Naive thymus-derived CD8-positive, alpha-beta T cell (primary cell): ENCODE measurements around the gene MAP3K9. TPM values are rescaled to one million over a fixed set of nuclear protein-coding genes. Genes with fewer than 3 reads are reported as not detected.

ENCODE experiments used
- ATAC-seq, 2 donors: fragments of 150-1000 bp; cut with Tn5 transposase in 1 of 2; sonication (Bioruptor Pico), chemical (Tn5 transposase) in 1 of 2; 1 replicate in 1 of 2; 2 replicates in 1 of 2; pipeline ENCODE4 v1.10.0; 2021; ENCODE audit warnings: mild to moderate bottlenecking in 2 of 2, moderate library complexity in 2 of 2
- POLR2A ChIA-PET: fragments of 350-600 bp; sonication (Branson Sonifier 250); formaldehyde crosslinking; loops from one replicate; lab custom pipeline; 2021; ENCODE audit warnings: antibody characterized with exemption; lab: Charles Lee
- DNase-seq, 10 donors: peaks; one replicate each; pipeline versions ENCODE4 v3.0.0 to v3.0.0-alpha.2; 2020 to 2022
- H3K27ac Mint-ChIP-seq, 10 donors: one replicate each; pipeline ENCODE4 v1.8.0; 2020 to 2022; ENCODE audit warnings: mild to moderate bottlenecking in 10 of 10, mixed read lengths in 10 of 10, moderate library complexity in 4 of 10, inconsistent platforms in 1 of 10
- H3K27me3 Mint-ChIP-seq, 5 donors: one replicate each; pipeline ENCODE4 v1.8.0; 2021 to 2022; ENCODE audit warnings: mixed read lengths in 5 of 5
- H3K36me3 Mint-ChIP-seq, 3 donors: one replicate each; pipeline ENCODE4 v1.8.0; 2020 to 2022; ENCODE audit warnings: mixed read lengths in 3 of 3, mild to moderate bottlenecking in 2 of 3, inconsistent platforms in 1 of 3
- H3K4me1 Mint-ChIP-seq, 4 donors: one replicate each; pipeline ENCODE4 v1.8.0; 2021 to 2022; ENCODE audit warnings: mixed read lengths in 4 of 4
- H3K4me3 Mint-ChIP-seq, 10 donors: one replicate each; pipeline ENCODE4 v1.8.0; 2020 to 2022; ENCODE audit warnings: mild to moderate bottlenecking in 10 of 10, mixed read lengths in 10 of 10, moderate library complexity in 6 of 10, inconsistent platforms in 1 of 10
- H3K9me3 Mint-ChIP-seq, 9 donors: one replicate each; pipeline ENCODE4 v1.8.0; 2020 to 2022; ENCODE audit warnings: mixed read lengths in 9 of 9, mild to moderate bottlenecking in 3 of 9, inconsistent platforms in 1 of 9, moderate library complexity in 1 of 9
- polyA plus RNA-seq, 3 donors: library from polyadenylated mRNA; unstranded; fragments of 300-500 nt; fragmentation: Illumina TruSeq; gene quantifications; one replicate each; pipeline ENCODE4 v1.2.3, GENCODE V29; 2021
- total RNA-seq, 8 experiments: library from RNA in 2 of 8; stranded (reverse) in 2 of 8; gene quantifications; one replicate each; pipeline ENCODE4 v1.2.3 and lab custom pipeline; 2021 to 2026

The MAP3K9 gene
- total and polyA plus RNA-seq, 5 experiments from 2014 or later = 0.52 to 7.8 (median 3.6) TPM

DNA sequence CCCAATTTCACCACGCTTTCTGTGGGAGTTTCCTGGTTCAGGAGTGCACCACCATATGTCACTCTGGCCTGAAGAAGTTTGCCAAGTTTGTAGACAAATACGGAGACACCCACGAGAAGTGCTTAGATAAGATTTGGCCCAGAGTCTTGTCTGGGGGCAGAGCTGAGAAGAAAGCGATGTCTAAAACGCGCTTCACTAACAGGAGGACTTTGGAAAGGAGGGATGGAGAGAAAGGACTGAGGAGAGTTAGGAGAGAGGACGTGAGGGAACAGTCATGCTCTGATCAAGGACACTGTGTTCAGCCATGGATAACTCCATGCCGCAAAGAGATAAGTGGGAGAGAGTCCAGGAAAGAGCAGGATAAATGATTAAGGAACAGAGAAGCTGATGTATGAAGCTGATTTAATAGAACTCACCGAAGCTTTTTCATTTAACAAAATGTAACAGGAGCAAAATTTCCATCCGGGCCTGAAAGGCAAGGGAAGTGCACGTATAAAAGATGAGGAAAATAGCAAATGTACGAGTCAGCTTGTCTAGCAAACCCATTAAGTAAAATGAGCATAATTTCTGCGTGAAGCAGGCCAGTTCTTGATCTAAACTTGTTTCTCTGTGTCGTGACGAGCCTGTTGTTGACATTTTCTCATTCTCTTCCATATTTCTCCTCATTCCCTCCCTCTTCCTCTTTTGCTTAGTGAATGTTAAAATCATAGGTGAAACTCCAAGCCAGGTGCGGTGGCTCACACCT lies 23.4 kb upstream of the MAP3K9 start:
- no peaks in the 10 kb centered on the region for H3K27me3 Mint-ChIP-seq
- no peaks in the 10 kb centered on the region for H3K4me1 Mint-ChIP-seq
- POLR2A ChIA-PET = no interaction called here
- H3K9me3 Mint-ChIP-seq = peaks cover 0 to 15% (median 6%) of the 10 kb centered on the region in 9 donors
- no peak for ATAC-seq
- peaks cover 0 to 10% (median 6%) of the 10 kb centered on the region in 3 donors for H3K36me3 Mint-ChIP-seq
- DNase-seq = no peak
- H3K4me3 Mint-ChIP-seq = no peak overlapping the region
- no peak overlapping the region for H3K27ac Mint-ChIP-seq

- Mint-ChIP-seq H3K4me3 (no peak overlapping the region), H3K27ac (peak overlapping the region in 1 of 10 donors; percentile 52), H3K36me3 (peaks cover 0 to 6% (median 6%) of the 10 kb centered on the region in 3 donors), H3K9me3 (peaks cover 0 to 12% (median 6%) of the 10 kb centered on the region in 9 donors), H3K4me1 (no peaks in the 10 kb centered on the region), H3K27me3 (no peaks in the 10 kb centered on the region)
- ATAC-seq (no peak), DNase-seq (no peak)
- POLR2A ChIA-PET = no interaction called here
Measured at GRCh38 chr14:70830998-70831781, 21.9 kb upstream of the MAP3K9 start.

GRCh38 chr14:70828188-70828587 lies 18.9 kb upstream of the MAP3K9 start:
- DNase-seq (no peak), ATAC-seq (no peak)
- POLR2A ChIA-PET = interaction anchor here (0.7 kb wide), 1 partner anchor 9 kb away, joined by 3 read pairs; no protein-coding TSS in a partner anchor
- H3K27ac Mint-ChIP-seq = no peak overlapping the region
- no peaks in the 10 kb centered on the region for H3K9me3 Mint-ChIP-seq
- no peak overlapping the region for H3K4me3 Mint-ChIP-seq
- peaks cover 0 to 5% (median 2%) of the 10 kb centered on the region in 4 donors for H3K4me1 Mint-ChIP-seq
- no peaks in the 10 kb centered on the region for H3K36me3 Mint-ChIP-seq
- H3K27me3 Mint-ChIP-seq = peaks cover 0 to 14% (median 0%) of the 10 kb centered on the region in 5 donors

- Mint-ChIP-seq H3K4me3 (no peak overlapping the region), H3K36me3 (no peaks in the 10 kb centered on the region), H3K4me1 (peaks cover 4 to 10% (median 6%) of the 10 kb centered on the region in 4 donors), H3K27me3 (peaks cover 0 to 18% (median 0%) of the 10 kb centered on the region in 5 donors), H3K9me3 (no peaks in the 10 kb centered on the region), H3K27ac (no peak overlapping the region)
- POLR2A ChIA-PET = interaction anchor here (0.7 kb wide), 1 partner anchor 9 kb away, joined by 3 read pairs; no protein-coding TSS in a partner anchor
- ATAC-seq (no peak), DNase-seq (no peak)
Measured at GRCh38 chr14:70827752-70828151, 18.4 kb upstream of the MAP3K9 start.

DNA sequence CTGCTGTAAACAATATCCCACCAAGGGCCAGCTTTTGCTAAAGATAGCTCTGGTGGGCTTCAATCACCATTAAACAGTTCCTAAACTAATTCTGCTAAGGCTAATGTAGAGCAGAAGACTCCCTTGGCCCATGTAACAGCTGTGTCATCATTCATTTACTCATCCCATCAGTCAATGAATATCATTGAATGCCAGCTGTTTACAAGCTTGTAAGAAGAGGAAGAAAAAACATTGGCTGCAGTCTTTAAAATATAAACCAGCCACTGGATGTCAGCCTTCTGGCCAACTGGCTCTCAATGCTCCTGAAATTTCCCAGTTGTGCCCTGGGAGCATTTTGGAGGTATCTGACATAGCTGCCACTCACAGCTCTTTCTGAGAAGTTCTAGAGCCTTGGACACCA lies 18.0 kb upstream of the MAP3K9 start:
- DNase-seq = no peak
- no peaks in the 10 kb centered on the region for H3K9me3 Mint-ChIP-seq
- no peaks in the 10 kb centered on the region for H3K36me3 Mint-ChIP-seq
- H3K27ac Mint-ChIP-seq = no peak overlapping the region
- no peak for ATAC-seq
- POLR2A ChIA-PET = no interaction called here
- H3K4me3 Mint-ChIP-seq = no peak overlapping the region
- peaks cover 6 to 14% (median 8%) of the 10 kb centered on the region in 4 donors for H3K4me1 Mint-ChIP-seq
- H3K27me3 Mint-ChIP-seq = peaks cover 0 to 18% (median 0%) of the 10 kb centered on the region in 5 donors

- H3K27me3 Mint-ChIP-seq = peaks cover 0 to 36% (median 9%) of the 10 kb centered on the region in 5 donors
- DNase-seq (no peak), ATAC-seq (no peak)
- no peaks in the 10 kb centered on the region for H3K9me3 Mint-ChIP-seq
- H3K27ac Mint-ChIP-seq = peak overlapping the region in 5 of 10 donors; percentile 0 to 82 (median 67)
- H3K36me3 Mint-ChIP-seq = no peaks in the 10 kb centered on the region
- POLR2A ChIA-PET = interaction anchor here (0.6 to 2.3 kb wide), 3 partner anchors 48 to 84 kb away, joined by 3 to 7 read pairs (median 3); partner anchors contain the start of gene PCNX1
- peaks cover 7 to 14% (median 9%) of the 10 kb centered on the region in 4 donors for H3K4me1 Mint-ChIP-seq
- H3K4me3 Mint-ChIP-seq = peak overlapping the region; percentile 75 to 90 (median 82)
Measured at GRCh38 chr14:70823281-70823680, 14.0 kb upstream of the MAP3K9 start.

DNA sequence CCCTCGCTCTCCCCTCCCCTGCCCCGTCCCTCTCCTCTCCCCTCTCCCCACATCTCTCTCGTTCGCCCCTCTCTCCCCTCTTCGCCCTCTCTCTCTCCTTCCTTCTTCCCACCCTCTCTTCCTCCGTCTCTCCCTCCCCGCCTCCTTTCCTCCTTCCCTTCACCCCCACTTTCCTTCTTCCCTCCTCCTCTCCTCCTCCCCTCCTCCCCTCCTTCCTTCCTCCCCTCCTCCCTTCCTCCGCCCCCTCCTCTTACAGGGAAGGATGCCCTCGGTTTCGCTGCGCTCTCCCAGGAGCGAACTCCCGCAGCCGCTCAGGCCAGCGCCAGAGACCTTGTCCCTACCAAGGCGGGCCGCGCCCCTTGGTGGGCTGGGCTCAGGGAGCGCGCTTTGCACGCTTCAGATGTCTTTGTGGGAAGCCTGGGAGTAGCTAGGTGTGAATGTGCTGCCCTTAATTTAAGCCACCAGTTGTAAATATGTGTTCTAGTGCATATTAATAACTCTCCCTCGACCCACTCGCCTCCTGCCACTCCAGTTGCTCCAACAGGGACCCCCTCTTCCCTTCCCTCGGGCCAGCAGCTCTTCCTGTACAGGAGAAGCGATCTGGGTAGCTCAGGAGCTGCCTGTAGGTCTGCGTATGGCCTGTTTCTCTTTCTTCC lies 13.3 kb upstream of the MAP3K9 start:
- peak overlapping the region; percentile 75 to 90 (median 82) for H3K4me3 Mint-ChIP-seq
- no peak for ATAC-seq

DNA sequence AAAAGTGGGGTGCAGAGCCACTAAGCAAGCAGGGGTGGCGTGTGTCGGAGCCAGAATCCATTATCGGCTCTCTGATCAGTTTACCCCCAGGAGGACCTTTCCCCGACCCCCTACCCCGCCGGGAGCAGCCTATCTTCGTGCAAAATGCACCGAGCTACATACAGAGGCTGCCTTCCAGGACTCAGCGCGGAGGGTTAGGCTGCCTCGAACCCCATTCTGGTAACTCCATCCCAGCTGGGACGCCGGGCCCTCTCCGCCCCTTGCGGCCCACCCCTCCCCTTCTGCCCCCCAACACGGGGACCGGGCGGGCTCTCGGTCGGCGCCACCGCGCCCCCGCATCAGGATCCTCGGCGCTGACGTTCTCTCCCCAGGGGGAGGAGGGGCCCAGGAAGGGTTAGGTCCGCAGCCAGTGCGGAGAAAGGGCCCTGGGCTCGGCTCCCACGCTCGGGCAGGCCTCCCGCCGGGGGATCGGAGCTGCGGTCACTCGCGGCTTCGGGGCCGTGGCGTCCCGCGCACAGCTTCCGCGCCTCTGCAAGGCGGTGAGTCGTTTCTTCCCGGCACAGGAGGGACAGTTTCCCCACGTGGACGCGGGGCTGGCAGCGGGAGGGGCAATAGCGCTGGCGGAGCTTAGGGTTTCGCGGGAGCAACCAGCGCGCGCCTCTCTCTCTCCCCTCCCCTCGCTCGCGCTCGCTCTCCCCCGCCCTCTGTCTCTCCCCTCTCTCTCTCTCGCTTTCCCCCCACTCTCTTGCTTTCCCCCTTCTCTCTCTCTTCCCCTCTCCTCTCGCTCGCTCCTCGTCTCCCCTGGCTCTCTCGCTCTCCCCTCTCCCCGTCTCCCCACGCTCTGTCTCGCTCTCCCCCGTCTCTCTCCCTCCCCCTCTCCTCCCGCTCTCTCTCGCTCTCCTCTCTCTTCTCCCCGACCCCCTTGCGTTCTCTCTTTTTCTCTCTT lies 12.5 kb upstream of the MAP3K9 start:
- peak overlapping the region in 4 of 10 donors; percentile 43 to 87 (median 72) for H3K27ac Mint-ChIP-seq
- POLR2A ChIA-PET = interaction anchor here (1.6 to 2.3 kb wide), 3 partner anchors 12 to 85 kb away, joined by 4 to 8 read pairs (median 7); partner anchors contain the start of genes MAP3K9 and PCNX1
- H3K9me3 Mint-ChIP-seq = no peaks in the 10 kb centered on the region
- peaks cover 0 to 37% (median 9%) of the 10 kb centered on the region in 5 donors for H3K27me3 Mint-ChIP-seq
- peak overlapping the region; percentile 71 to 90 (median 82) for H3K4me3 Mint-ChIP-seq
- peaks cover 9 to 19% (median 16%) of the 10 kb centered on the region in 4 donors for H3K4me1 Mint-ChIP-seq
- no peaks in the 10 kb centered on the region for H3K36me3 Mint-ChIP-seq
- DNase-seq (peak; percentile 13 to 67 (median 47)), ATAC-seq (peak; percentile 52 to 66)

More for the DNA sequence above, 13.3 kb upstream of the MAP3K9 start:
- H3K9me3 Mint-ChIP-seq = no peaks in the 10 kb centered on the region
- H3K27ac Mint-ChIP-seq = peak overlapping the region in 3 of 10 donors; percentile 82 to 87 (median 82)
- H3K36me3 Mint-ChIP-seq = no peaks in the 10 kb centered on the region
- H3K4me1 Mint-ChIP-seq = peaks cover 9 to 19% (median 14%) of the 10 kb centered on the region in 4 donors
- DNase-seq = peak in 2 of 10 donors; percentile 13 to 21
- POLR2A ChIA-PET = interaction anchor here (0.9 to 2.3 kb wide), 4 partner anchors 13 to 84 kb away, joined by 3 to 8 read pairs (median 6); partner anchors contain the start of genes MAP3K9 and PCNX1
- peaks cover 0 to 37% (median 9%) of the 10 kb centered on the region in 5 donors for H3K27me3 Mint-ChIP-seq

- DNase-seq (no peak), ATAC-seq (no peak)
- H3K4me1 Mint-ChIP-seq = peaks cover 1 to 11% (median 9%) of the 10 kb centered on the region in 4 donors
- H3K4me3 Mint-ChIP-seq = no peak overlapping the region
- no peaks in the 10 kb centered on the region for H3K36me3 Mint-ChIP-seq
- no peaks in the 10 kb centered on the region for H3K9me3 Mint-ChIP-seq
- peaks cover 0 to 19% (median 7%) of the 10 kb centered on the region in 5 donors for H3K27me3 Mint-ChIP-seq
- peak overlapping the region in 2 of 10 donors; percentile 34 to 65 for H3K27ac Mint-ChIP-seq
- POLR2A ChIA-PET = no interaction called here
Measured at GRCh38 chr14:70816525-70816924, 7.2 kb upstream of the MAP3K9 start.

- no peaks in the 10 kb centered on the region for H3K36me3 Mint-ChIP-seq
- DNase-seq (no peak), ATAC-seq (no peak)
- no peak overlapping the region for H3K4me3 Mint-ChIP-seq
- no peak overlapping the region for H3K27ac Mint-ChIP-seq
- POLR2A ChIA-PET = no interaction called here
- peaks cover 6 to 11% (median 8%) of the 10 kb centered on the region in 4 donors for H3K4me1 Mint-ChIP-seq
- peaks cover 0 to 10% (median 4%) of the 10 kb centered on the region in 5 donors for H3K27me3 Mint-ChIP-seq
- H3K9me3 Mint-ChIP-seq = no peaks in the 10 kb centered on the region
Measured at GRCh38 chr14:70814466-70814865, 5.2 kb upstream of the MAP3K9 start.

DNA sequence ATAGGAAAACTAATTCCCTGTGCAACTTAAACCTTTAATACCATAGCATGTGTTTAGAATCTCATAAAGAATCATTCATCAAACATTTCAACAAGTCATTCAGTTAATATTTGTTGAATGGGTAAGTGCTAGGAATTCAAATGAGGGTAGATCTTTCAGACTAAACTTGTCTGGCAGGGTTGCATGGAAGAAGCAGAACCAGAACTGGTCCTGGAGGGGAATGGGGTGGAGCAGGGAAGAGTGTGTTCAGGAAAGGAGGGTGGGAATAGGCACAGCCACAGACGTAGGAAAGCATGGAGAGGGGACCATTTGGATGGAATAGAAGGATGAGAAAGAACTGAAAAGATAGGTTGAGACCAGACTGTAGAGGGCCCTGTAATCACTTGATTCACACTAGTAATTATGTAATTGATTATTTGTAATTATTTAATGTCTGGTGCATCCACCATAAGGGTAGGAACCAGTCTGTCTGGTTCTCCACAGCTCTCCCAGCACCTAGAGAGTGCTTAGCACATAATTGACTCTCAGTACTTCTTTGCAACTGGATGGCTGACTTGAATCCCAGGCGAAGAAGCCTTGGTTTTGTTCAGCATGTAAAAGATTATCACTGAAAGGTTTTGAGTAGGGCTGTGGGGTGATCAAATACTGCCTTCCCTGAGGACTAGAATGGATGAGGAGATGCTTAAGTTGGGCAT lies 3.0 kb upstream of the MAP3K9 start:
- DNase-seq (no peak), ATAC-seq (no peak)
- Mint-ChIP-seq H3K27me3 (peaks cover 0 to 2% (median 0%) of the 10 kb centered on the region in 5 donors), H3K9me3 (no peaks in the 10 kb centered on the region), H3K4me3 (no peak overlapping the region), H3K27ac (no peak overlapping the region), H3K36me3 (no peaks in the 10 kb centered on the region), H3K4me1 (peaks cover 5 to 13% (median 9%) of the 10 kb centered on the region in 4 donors)
- POLR2A ChIA-PET = no interaction called here
